ENCODE measurements around the gene RNU5D-1.

Gene RNU5D-1

GRCh38 chr1:44730741-44731512, at the start of gene RNU5D-1:
TSS of gene RNU5D-1 (minus strand) at chr1:44731170.
- TF ChIP-seq CTCF (IDR thresholded peaks at IDR 0.05; ENCODE audit: extremely low read depth, missing control alignments): peak; percentile 83
- peak; percentile 90 for DNase-seq (ENCODE audit: low spot score)

GRCh38 chr1:44780583-44781121, 49.7 kb upstream of the RNU5D-1 start:
- no peak for DNase-seq (ENCODE audit: low spot score)
- no peak for TF ChIP-seq CTCF (IDR thresholded peaks at IDR 0.05; ENCODE audit: extremely low read depth, missing control alignments)

DNA sequence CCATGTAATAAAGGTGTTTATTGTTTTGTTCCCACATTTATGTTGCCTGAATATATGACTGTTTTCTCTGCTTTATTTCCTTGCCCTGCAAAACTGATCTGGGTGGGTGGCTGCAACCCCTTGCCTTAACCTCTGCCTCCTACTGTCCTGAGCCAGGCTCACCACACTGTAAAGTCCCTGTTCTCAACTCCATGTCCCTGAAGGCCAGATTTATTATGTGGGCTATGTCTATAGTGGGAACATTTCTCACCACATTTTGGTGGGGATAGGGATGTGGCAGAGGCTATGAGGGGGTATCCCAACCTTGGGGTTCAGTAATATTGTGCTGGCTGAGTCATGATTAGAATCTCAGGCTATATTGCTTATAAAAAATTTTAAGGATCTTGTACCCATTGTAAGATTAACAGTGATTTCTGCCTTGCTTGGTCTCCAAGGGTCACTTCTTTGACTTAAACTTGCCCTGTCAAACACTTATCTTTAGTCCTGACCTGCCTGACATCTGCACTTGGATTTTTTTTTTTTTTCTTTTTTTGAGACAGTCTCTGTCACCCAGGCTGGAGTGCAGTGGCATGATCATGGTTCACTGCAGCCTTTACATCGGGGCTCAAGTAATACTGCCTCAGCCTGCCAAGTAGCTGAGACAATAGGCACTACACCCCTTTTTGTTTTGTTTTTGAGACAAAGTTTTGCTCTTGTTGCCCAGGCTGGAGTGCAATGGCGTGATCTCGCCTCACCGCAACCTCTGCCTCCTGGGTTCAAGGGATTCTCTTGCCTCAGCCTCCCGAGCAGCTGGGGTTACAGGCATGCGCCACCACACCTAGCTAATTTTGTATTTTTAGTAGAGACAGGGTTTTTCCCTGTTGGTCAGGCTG, 48.0 kb upstream of the RNU5D-1 start:
- DNase-seq (ENCODE audit: low spot score): no peak
- no peak for TF ChIP-seq CTCF (IDR thresholded peaks at IDR 0.05; ENCODE audit: extremely low read depth, missing control alignments)

GRCh38 chr1:44777969-44778635, 47.1 kb upstream of the RNU5D-1 start:
- no peak for TF ChIP-seq CTCF (IDR thresholded peaks at IDR 0.05; ENCODE audit: extremely low read depth, missing control alignments)
- DNase-seq (ENCODE audit: low spot score): no peak

GRCh38 chr1:44777547-44777946, 46.6 kb upstream of the RNU5D-1 start:
- no peak for TF ChIP-seq CTCF (IDR thresholded peaks at IDR 0.05; ENCODE audit: extremely low read depth, missing control alignments)
- no peak for DNase-seq (ENCODE audit: low spot score)

- DNase-seq (ENCODE audit: low spot score): no peak
- no peak for TF ChIP-seq CTCF (IDR thresholded peaks at IDR 0.05; ENCODE audit: extremely low read depth, missing control alignments)
Observed at GRCh38 chr1:44776730-44777068, 45.7 kb upstream of the RNU5D-1 start.

Measured in GM20000 (cell line).